NCI-H526 (cell line): ENCODE measurements around the gene ADGRA3.

Experiments
- DNase-seq, 2 experiments: peaks; one replicate each; lab custom pipeline; 2025; lab: John Stamatoyannopoulos, UW

ADGRA3 gene

DNA sequence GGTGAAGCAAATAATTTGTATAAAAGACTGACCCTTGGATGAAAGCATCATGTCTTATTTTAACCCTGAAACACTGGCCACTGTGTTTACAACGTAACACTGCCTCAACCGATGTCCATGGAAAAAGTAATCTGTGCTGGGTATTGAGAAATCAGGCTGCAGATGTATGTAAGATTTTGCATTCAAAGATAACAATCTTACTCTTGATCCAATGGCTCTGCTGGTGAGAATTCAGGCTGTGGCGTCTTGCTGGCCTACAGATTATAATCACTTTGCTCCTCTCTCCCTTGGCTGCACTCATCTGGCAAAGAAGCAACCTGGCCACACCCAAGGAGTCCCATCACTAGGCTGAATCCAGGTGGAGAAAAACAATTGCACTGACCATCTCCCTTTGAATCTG, 7.5 kb downstream of the ADGRA3 start:
- DNase-seq, result no peak

GRCh38 chr4:22504922-22505321, 10.9 kb downstream of the ADGRA3 start:
- no peak for DNase-seq

- no peak for DNase-seq
These were observed 11.4 kb downstream of the ADGRA3 start for GRCh38 chr4:22504447-22504846.

- DNase-seq, result no peak
These were observed 12.7 kb downstream of the ADGRA3 start for GRCh38 chr4:22502895-22503814.

DNA sequence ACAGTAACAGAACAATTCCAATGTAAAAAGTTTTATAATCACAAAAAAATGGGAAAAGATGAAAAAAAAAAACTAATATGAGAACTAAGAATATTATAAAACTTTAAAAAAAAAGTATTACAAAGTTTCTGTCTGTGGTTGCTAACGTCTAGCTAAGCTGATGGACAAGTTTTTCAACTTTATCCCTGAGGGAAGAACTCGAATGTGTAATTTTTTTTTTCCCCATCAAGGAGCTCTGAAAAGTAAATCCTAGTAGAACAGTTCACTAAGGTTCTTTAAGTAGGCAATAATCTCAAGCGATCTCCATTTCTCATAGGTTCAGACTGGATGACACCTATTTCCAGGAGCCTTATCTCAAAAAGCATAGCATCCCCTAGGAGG, 14.2 kb downstream of the ADGRA3 start:
- no peak for DNase-seq

DNA sequence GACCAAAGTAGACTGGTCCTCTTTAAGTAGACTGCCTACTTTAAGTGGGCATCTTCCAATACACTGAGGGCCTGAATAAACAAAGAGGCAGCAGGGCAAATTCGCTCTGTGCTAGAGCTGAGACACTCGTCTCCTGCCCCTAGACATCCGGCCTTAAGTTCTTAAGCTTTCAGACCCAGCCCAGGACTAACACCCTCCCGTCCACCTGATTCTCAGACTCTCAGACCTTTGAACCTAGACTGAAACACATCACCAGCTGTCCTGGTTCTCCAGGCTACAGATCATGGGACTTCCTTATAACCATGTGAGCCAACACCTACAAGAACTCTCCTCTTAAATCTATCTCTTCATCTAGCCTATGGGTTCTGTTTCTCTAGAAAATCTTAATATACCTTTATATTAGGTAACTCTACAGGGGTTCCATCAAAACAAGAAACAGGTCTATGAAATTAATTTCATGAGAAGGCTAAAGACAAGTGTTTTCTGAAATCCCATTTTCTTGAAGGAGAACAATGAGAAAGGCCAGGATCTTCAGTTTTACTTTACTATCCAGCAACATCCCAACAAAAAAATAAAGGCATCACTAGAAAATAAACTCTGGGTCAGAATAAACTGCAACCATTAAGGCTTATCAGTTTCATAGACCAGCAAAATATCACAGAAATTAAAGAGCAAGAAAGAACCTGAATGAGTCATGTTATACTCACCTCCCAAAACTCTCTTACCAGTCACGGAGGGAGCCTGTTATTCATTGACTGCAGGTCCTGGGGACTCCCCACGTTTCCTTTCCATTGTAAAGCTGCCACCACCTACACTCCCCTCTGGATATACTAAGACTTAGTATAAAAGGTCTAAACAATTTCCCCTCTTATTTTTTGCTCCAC, 14.8 kb downstream of the ADGRA3 start:
- no peak for DNase-seq

GRCh38 chr4:22500128-22500611, 15.7 kb downstream of the ADGRA3 start:
- peak; percentile 5 to 45 for DNase-seq

DNA sequence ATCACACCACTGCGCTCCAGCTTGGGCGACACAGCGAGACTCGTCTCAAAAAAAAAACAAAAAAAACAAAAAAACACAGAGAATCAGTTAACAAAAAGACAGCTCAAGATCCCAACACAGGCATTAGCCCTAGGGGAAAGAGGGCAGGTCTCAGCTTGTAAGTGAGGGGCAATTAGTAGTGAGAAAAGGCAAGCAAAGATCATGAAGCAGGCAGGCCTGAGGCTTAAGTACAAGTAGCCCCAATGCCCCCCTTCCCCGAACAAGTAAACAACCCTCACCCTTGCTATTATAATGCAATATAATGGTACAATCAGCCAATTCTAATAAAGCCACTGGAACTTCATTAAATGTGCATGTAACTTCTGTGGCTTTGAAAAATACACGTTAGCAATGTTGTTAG, 17.0 kb downstream of the ADGRA3 start:
- DNase-seq, result no peak

DNA sequence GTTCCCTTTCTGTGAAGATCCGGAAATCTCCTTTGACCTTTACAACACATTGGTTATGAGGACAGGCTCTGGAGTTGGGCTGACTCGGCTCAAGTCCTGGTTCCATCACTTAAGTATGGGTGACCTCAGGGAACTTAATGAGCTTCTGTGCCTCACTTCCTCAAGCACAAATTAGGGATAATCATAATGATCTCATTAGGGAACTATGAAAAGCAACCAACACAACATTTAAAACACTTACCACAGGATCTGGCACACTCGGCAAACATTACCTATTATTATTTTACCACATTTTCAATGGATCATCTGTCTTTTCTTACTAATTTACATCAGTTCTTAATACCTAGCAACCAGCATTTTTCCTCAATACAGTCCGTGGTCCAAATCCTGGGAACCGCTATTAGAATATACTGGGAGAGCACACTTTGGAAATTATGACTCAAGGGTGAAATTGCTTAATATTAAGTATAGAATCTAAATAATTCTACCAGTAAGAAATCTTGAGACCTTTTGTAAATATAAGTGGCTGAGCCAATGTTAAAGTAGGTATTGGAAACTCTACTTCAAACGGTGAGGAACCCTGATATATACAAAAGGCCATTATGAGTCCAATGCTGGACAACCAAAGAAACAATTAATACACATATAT, 19.6 kb downstream of the ADGRA3 start:
- no peak for DNase-seq

GRCh38 chr4:22493523-22493922, 22.3 kb downstream of the ADGRA3 start:
- no peak for DNase-seq

GRCh38 chr4:22492987-22493386, 22.9 kb downstream of the ADGRA3 start:
- DNase-seq, result no peak

GRCh38 chr4:22491939-22492338, 23.9 kb downstream of the ADGRA3 start:
- no peak for DNase-seq

DNA sequence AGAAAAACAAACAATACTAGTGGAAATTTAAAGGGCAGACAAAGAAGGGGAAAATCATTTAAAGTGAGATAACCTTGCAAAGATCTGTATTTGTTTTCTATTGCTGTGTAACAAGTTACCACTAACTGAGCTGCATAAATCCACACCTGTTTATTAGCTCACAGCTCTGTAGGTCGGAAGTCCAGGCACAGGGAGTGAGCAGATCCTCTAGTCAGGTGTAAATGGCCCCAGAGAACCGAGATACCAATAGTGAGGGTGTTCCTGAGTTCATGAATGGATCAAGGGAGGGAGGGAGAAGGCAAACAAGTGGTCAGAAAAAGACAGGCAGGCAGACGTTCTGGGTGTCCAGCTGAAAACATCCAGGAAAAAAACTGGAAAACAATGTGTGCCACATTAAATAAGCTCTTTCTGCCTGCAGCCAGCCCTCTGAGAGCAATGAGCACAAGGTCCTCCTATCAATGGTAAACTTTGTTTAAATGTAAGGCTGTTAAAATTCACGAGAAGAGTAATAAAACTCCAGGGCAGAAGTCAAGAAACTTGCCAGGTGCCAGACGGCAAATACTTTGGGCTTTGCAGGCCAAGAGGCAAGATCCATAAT, 25.0 kb downstream of the ADGRA3 start:
- no peak for DNase-seq

DNA sequence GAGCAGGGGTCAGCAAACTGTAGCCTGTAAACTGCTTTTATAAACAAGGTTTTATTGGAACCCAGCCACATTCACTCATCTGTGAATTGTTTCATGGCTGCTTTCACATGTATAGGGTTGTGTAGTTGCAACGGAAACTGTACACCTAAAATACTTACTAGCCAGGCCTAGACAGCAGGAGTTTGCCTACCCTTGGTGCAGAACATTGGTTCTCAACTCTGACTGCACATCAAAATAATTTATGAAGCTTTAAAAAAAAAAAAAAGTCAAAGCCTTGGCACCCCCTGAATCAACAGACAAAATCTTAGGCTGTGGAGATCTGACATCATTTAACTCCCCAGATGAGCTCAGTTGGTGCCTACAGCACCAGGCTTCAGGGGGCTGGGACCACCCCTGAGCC, 27.8 kb downstream of the ADGRA3 start:
- no peak for DNase-seq

DNA sequence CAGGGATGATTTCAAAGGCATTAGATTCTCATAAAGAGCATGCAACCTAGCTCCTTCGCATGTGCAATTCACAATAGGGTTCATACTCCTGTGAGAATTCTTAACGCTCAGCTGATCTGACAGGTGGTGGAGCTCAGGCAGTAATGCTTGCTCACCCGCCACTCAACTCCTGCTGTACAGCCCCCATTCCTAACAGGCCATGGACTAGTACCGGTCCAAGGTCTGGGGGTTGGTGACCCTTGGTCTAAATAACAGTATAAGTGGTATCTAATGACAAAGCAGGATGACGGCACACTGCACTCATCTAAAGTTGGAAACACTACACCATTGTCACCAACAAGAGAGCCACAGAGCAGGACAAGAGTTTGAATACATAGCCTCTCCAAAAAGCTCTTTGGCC, 28.5 kb downstream of the ADGRA3 start:
- no peak for DNase-seq

- DNase-seq, result no peak
These were observed 29.6 kb downstream of the ADGRA3 start for GRCh38 chr4:22486276-22486675.

GRCh38 chr4:22485737-22486136, 30.1 kb downstream of the ADGRA3 start:
- DNase-seq, result no peak

GRCh38 chr4:22483551-22483981, 32.3 kb downstream of the ADGRA3 start:
- no peak for DNase-seq

- DNase-seq, result no peak
These were observed 33.4 kb downstream of the ADGRA3 start for GRCh38 chr4:22482250-22483127.

DNA sequence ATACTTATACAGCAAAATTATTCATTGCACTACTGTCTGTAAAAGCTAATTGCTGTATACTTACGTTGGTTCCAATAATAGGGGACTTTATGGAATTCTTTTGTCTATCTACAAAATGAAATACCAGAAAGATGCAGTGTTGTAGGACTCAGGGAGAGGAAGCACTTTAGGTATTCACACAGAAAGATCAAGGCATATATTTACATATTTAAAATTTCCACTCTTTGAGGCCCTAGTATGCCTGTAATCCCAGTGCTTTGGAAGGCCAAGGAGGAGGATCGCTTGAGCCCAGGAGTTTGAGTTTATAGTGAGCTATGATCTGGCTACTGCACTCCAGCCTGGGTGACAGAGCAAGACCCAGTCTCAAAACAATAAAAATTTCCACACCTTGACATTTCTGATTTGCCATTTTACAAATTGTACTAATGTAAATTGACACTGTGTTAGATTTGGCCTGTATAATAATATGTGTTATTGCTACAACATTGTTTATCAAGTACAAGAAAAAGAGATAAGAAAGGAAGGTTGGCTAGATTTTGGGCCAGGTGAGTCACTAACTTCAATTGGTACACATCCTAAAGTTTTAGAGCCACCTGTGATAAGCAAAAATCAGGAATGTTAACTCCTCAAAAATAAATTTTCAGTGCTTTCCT, 35.1 kb downstream of the ADGRA3 start:
- no peak for DNase-seq
